Activated CD8-positive, alpha-beta memory T cell treated with anti-CD3 and anti-CD28 coated beads for 4 hours (primary cell): Measurements from ENCODE around the gene ENAM.

Source experiments
- DNase-seq, 2 donors: peaks; one replicate each; pipeline ENCODE4 v3.0.0-alpha.2; 2020; ENCODE audit warnings: low read depth in 2 of 2

The ENAM gene

GRCh38 chr4:70628444-70628843 lies at the start of gene ENAM:
TSS of gene ENAM (plus strand) at chr4:70628744. CDS start at chr4:70629501, 757 bp downstream.
- DNase-seq: no peak

GRCh38 chr4:70581980-70582379 lies 46.6 kb upstream of the ENAM start:
- no peak for DNase-seq

DNA sequence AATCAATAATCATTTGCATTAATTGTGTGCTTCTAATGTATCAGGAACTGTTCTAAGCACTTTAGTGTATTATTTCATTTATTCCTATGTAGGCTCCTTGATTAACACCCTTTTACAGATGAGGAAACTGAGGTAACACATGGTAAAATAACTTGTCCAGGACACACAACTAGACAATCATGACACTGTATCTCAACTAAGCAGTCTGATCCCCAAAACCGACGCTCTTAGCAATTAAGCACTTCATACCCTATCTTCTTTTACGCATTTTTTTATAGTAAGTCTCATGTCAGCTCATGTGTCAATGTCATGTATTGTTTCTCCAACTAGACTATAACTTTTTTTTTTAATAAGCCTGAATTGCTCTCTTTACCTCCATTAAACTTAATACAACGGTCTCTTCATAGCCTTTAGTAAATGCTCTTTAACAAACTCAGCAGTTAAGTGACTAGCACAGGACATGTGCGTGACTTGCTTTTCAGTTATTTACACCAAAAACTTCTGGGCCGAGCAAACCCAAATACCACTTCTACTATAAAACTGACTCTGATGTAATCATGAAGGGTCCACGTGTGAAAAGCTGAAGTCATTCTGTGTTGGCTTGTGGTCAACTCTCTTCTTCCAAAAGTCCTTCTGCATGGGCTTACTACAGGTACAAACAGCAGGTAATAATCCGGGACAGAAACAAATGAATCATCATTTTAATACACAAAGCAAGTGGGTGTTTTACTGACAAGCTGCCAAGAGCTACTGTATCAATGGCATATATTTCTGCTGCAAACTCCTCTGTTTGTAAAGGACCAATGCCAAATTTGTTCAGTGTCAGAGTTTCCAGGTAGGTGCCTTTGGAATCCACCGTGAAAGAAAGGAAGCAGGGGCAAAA lies 44.4 kb upstream of the ENAM start:
- no peak for DNase-seq

DNA sequence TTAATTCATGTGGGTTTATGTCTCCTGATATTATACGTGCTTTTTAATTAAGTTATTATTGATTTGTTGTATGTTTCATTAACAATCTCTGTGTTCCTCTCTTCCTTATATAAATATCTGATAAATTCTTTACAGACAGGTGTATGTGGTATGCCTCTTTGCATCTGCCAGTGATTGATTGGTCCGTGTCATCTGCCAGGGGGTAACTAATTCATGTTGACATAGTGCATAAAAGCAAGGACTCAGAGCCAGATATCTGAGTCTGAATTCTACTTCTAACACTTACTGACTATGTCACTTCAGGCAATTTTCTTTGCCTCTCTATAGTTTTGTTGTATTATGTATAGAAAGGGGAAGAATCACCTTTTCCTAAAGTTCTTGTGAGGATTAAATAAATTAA lies 41.7 kb upstream of the ENAM start:
- DNase-seq: no peak

- no peak for DNase-seq
Measured at GRCh38 chr4:70589785-70590184, 38.8 kb upstream of the ENAM start.

- DNase-seq: no peak
Measured at GRCh38 chr4:70591955-70592582, 36.5 kb upstream of the ENAM start, which contains the start of gene AMBN. TSS of gene AMBN (plus strand) at chr4:70592256. CDS start at chr4:70592359, 103 bp downstream.

DNA sequence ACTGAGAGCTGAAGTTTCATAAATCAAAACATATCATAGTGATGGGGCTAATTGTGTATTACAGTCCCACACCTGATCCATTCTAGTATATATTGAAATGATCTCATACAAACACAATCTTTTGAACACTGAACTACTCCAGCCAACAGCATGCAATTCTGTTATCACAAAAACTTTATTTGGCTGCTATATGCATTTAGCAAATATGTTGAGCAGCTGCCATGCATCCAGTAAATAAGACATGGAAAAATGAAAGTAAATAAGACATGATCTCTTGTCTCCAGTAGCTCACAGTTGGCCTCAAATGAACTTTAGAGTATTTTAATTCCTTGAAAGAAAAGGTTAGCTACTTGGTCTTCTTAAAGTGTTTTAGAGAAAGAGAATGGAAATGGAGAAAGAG lies 34.3 kb upstream of the ENAM start:
- DNase-seq: no peak

DNA sequence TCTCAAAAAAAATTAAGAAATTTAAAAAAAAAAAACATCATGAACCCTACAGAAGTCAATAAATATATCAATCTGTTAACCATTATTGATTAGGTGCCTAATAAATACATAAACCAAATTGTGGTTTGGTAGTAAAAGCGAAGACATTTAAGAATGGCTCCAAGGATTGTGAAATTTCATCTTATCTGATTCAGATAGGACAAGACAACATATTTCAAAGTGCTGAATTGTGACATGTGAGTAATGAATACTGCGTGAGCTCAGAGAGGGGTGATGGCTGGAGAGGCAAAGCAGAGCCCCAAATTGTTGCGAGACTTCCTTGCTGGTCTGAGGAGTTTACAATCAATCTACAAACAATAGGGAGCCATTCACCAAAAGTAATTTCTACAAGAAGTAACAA lies 28.2 kb upstream of the ENAM start:
- no peak for DNase-seq

- no peak for DNase-seq
Measured at GRCh38 chr4:70600977-70601376, 27.6 kb upstream of the ENAM start.

DNA sequence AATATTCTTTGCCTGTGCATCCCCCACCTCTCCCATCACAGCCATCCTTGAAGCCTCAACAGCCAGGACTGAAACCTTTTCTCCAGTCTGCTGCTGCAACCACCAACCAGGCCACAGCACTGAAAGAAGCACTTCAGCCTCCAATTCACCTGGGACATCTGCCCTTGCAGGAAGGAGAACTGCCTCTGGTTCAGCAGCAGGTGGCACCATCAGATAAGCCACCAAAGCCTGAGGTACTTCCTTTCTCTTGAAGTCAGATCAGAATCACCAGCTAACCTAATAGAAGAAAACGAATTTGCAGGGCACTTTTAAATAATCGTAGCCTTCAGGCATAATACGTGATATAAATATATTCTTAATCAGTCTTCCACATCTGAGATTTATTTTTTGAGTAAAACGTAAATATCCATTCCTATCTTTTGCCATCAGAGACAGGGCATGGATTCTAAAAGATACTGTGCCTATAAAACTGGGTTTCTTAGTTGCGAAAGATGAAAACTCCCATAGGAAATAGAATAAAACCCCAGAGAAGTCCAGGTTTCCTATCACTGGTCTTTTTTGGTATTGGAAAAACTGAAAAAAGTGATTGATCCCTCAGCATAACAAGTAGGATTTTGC lies 27.0 kb upstream of the ENAM start:
- DNase-seq: peak; percentile 14 to 47

GRCh38 chr4:70603856-70604255 lies 24.7 kb upstream of the ENAM start:
- no peak for DNase-seq

GRCh38 chr4:70606459-70606858 lies 22.1 kb upstream of the ENAM start:
- no peak for DNase-seq

DNA sequence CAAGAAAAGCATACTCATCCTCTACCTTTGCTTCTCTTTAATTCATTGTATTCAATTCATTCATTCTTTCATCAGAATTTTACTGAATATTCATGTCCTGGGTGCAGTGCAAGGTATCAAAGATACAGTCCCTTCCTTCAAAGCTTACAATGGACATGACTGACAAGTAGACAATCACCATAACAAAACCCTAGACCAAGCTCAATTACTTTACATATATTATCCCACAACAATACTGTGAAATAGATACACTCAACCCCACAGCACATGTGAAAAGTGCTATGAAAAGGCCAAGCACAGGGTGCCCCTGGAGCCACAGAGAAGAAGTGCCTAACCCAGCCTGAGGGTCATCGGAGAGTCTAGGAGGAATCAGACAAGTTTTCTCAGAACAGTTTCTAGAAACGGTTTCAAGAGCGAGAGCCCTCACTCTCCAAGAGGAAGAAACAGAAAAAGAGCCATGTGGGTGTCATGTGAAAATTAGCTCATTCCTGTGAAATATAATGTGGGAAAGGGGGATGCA lies 21.1 kb upstream of the ENAM start:
- DNase-seq: no peak

GRCh38 chr4:70608324-70608723 lies 20.2 kb upstream of the ENAM start:
- DNase-seq: no peak

GRCh38 chr4:70613306-70614183 lies 15.0 kb upstream of the ENAM start:
- no peak for DNase-seq

- no peak for DNase-seq
Measured at GRCh38 chr4:70614184-70614555, 14.4 kb upstream of the ENAM start.

DNA sequence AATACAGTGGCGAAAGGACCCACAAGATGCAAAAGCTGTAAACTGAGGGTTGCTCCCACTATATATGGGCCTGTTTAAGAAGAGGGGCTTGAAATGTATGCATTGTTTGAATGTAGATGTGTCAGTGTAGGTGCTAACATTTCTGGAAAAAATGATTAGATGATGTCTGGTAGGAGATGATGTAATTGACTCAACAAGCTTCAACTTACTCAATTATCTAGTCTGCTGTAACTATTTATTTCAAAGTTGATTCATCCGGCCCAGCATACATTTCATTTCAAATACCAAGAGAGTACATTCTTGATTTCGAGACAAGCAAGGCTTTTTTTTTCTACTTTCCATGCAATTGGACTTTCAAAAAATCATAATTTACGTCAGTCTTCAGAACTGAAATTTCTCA lies 9.3 kb upstream of the ENAM start:
- DNase-seq: no peak

GRCh38 chr4:70619778-70620177 lies 8.8 kb upstream of the ENAM start:
- DNase-seq: no peak

DNA sequence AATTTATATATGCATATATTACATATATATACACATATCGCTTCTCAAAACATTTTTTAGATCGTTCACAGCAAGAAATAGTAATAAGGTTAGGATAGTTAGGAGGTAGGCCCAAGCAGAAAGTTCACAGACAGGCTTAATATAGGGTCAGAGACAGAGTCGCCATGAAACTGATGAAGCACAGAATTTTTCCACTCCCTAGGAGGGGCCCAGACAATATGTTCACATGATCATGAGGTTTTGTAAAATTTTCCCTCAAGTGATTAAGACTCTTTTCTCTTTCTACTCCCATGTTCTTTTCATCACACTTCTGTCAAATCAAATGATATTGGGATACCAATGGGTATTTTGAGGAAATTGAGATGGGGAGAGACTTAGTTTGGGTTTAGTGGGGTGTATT lies 5.2 kb upstream of the ENAM start:
- no peak for DNase-seq

- no peak for DNase-seq
Measured at GRCh38 chr4:70624226-70624793, 4.2 kb upstream of the ENAM start.

- no peak for DNase-seq
Measured at GRCh38 chr4:70627620-70628019, 924 bp upstream of the ENAM start.
